ENCODE data around the gene B3GNT5. TPM values are rescaled to one million over a fixed set of nuclear protein-coding genes. Genes with fewer than 3 reads are reported as not detected.

Gene B3GNT5
- total and polyA plus RNA-seq, 9 of the 15 experiments (the other 6 are each of a cell fraction or from before 2014, with no cell fraction given): 8.8 to 23.8 (median 14.4) TPM

DNA sequence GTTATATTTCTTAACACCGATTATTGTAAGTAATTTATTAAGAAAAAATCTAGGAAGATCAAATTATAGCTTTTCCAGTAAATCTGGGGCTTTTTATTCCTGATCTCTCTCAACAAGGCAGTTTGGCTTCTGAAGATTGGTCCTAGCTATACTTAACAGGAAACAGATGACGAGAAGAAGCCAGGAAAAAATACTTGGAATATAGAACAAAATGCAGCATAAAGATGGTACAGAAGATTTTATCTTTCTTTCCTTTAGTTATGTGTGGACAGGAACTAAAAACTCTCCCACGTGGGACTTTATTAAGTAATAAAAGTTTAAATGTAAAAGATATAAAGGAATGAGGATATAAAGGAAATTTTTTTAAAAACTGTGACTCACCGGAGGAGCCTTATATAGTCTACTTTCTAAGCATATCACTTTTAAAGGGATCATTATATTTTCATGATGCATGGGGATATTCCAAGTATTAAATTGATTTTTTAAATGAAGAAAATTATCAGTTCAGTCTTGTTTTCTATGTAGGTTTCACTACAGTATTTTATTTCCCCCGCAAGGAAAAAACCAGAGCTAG is 8.2 kb downstream of the B3GNT5 start:
- no peak for FAIRE-seq
- H3K4me1 ChIP-seq (replicated peaks in 1 of 2; ENCODE audit: control insufficient read depth in 2 of 2, insufficient read depth in 2 of 2, low read length in 2 of 2): peaks cover 0 to 14% of the 10 kb centered on the region in 2 experiments; a peak in 4 of 5 replicates

More for the DNA sequence above, 8.2 kb downstream of the B3GNT5 start:
- no peak overlapping the region for H2AFZ ChIP-seq (ENCODE audit: low read depth, low read length)
- no TSS peak for BruUV-seq (replicated peaks)
- no peak for DNase-seq (ENCODE audit: extremely low read depth in 1 of 4, low spot score in 3 of 4)
- H3K9me1 ChIP-seq (ENCODE audit: control insufficient read depth, insufficient read depth, low read length): no peaks in the 10 kb centered on the region
- in situ Hi-C loops (cut with MboI): no loop called here
- intact Hi-C loops (cut with micrococcal nuclease): no loop called here
- 80% methylated on average over 5 of the region's 5 CpGs for WGBS (ENCODE audit: insufficient coverage, low coverage, missing lambda C conversion rate)
- H3K4me3 ChIP-seq: no peak overlapping the region
- no peak overlapping the region for H3K9ac ChIP-seq (ENCODE audit: insufficient read depth in 1 of 2, low read depth in 2 of 2, low read length in 2 of 2)
- ChIA-PET POLR2A (interaction anchor here (0.8 to 2.1 kb wide), 4 partner anchors 11 to 96 kb away, joined by 3 to 7 read pairs (median 3); no protein-coding TSS in a partner anchor), CTCF (ENCODE audit: low intra/inter-chr PET ratio) (no interaction called here)
- H3K79me2 ChIP-seq (ENCODE audit: control insufficient read depth, insufficient read depth, low read length): peaks cover 61% of the 10 kb centered on the region
- peaks cover 32% of the 10 kb centered on the region; the same call in 2 of the 3 replicates for H3K36me3 ChIP-seq (ENCODE audit: control insufficient read depth, insufficient read depth, low read length)
- no peaks in the 10 kb centered on the region for H3K27me3 ChIP-seq (ENCODE audit: control insufficient read depth in 2 of 2, insufficient read depth in 2 of 2, low read length in 2 of 2)
- H3K4me2 ChIP-seq (ENCODE audit: insufficient read depth, low read length): no peak overlapping the region
- no peak overlapping the region for H3K27ac ChIP-seq (ENCODE audit: extremely low read depth, low read depth, low read length)
- H3K9me3 ChIP-seq (replicated peaks; ENCODE audit: control insufficient read depth, insufficient read depth, low read depth, low read length): no peaks in the 10 kb centered on the region
- H4K20me1 ChIP-seq (replicated peaks; ENCODE audit: control insufficient read depth, insufficient read depth, low read length): no peaks in the 10 kb centered on the region
- ATAC-seq: no peak
- no peak for TF ChIP-seq ARID1B (IDR thresholded peaks at IDR 0.05)
- no peak for TF ChIP-seq MAFK (IDR thresholded peaks at IDR 0.05; ENCODE audit: low read length)
- no peak for TF ChIP-seq UBTF (IDR thresholded peaks at IDR 0.05; ENCODE audit: borderline replicate concordance in 1 of 2, low read depth in 2 of 2, low read length in 2 of 2)
- TF ChIP-seq, protein P1, sequence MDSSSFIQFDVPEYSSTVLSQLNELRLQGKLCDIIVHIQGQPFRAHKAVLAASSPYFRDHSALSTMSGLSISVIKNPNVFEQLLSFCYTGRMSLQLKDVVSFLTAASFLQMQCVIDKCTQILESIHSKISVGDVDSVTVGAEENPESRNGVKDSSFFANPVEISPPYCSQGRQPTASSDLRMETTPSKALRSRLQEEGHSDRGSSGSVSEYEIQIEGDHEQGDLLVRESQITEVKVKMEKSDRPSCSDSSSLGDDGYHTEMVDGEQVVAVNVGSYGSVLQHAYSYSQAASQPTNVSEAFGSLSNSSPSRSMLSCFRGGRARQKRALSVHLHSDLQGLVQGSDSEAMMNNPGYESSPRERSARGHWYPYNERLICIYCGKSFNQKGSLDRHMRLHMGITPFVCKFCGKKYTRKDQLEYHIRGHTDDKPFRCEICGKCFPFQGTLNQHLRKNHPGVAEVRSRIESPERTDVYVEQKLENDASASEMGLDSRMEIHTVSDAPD (CRISPR knock-in tag; IDR thresholded peaks at IDR 0.05): no peak
- TF ChIP-seq ZBTB11 (CRISPR knock-in tag; IDR thresholded peaks at IDR 0.05): no peak
- no peak for TF ChIP-seq CREB3 (tag; conservative IDR thresholded peaks at IDR 0.05; ENCODE audit: low read depth)
